GM21360 (cell line): ENCODE results near the gene PDSS1.

Experiments
- ATAC-seq: cut with Tn5 transposase; IDR thresholded peaks from one replicate; pipeline ENCODE4 v1.9.1; 2021; ENCODE audit warnings: mild to moderate bottlenecking, moderate library complexity; ENCODE audit not compliant: unreplicated experiment

The PDSS1 gene

DNA sequence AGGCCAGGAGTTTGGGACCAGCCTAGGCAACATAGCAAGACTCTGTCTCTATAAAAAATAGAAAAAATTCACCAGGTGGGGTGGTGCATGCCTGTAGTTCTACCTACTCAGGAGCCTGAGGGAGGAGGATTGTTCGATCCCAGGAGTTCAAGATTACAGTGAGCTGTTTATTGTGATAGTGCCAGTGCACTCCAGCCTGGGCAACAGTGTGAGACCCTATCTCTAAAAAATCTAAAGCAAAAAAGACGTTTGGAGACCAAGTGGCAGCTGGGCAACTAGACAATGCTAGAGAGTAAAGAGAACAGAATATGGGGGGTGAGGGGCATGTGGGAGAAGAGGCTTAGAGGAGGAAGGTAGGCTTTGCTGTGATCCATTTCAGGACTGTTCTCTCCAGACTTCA, 1.4 kb downstream of the PDSS1 start:
- no peak for ATAC-seq

- ATAC-seq: no peak
Measured at GRCh38 chr10:26699631-26700030, 2.1 kb downstream of the PDSS1 start.

DNA sequence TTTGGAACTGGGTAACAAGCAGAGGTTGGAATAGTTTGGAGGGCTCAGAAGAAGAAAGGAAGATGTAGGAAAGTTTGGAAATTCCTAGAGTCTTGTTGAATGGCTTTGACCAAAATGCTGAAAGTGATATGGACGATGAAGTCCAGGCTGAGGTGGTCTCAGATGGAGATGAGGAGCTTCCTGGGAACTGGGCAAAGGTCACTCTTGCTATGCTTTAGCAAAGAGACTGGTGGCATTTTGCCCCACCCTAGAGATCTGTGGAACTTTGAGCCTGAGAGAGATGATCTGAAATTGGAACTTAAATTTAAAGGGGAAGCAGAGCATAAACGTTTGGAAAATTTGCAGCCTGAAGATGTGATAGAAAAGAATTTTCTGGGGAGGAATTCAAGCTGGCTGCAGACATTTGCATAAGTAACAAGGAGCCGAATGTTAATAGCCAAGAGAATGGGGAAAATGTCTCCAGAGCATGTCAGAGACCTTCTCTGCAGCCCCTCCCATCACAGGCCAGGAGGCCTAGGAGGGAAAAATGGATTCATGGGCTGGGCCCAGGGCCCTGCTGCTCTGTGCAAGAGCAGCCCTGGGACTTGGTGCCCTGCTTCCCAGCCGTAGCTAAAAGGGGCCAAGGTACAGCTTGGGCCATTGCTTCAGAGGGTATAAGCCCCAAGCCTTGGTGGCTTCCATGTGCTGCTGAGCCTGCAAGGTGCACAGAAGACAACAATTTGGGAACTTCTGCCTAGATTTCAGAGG, 3.6 kb downstream of the PDSS1 start:
- no peak for ATAC-seq

DNA sequence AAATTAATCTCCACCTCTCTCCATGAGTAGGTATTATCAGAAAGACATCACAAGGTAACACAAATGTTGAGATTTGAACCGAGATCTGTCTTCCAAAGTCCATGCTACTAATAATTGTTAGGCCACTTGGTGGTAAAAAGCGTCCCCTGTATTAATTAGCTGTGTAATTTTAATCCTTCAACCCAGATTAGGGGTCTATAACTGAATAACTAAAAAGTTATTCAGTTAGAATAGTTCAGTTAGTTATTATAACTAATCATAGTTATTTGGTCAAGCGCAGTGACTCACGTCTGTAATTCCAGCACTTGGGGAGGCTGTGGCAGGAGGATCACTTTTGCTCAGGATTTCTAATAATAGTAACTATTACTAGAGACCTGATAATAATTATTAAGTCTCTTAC, 5.6 kb downstream of the PDSS1 start:
- no peak for ATAC-seq

DNA sequence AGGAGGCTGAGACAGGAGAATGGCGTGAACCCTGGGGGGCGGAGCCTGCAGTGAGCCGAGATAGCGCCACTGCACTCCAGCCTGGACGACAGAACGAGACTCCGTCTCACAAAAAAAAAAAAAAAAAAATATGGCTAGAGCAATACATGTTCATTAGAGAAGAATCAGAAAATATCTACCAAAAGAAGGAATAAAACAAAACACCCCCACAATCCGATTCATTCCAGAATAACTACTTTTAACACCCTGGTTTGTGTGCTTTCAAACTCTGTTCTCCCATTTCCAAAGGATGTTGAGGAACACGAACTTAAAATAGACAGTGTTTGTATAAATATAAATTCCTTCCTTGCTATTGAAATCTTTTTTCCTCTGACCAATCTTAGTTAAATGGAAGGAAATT, 6.5 kb downstream of the PDSS1 start:
- ATAC-seq: no peak

GRCh38 chr10:26706206-26706605, 8.7 kb downstream of the PDSS1 start:
- ATAC-seq: no peak

DNA sequence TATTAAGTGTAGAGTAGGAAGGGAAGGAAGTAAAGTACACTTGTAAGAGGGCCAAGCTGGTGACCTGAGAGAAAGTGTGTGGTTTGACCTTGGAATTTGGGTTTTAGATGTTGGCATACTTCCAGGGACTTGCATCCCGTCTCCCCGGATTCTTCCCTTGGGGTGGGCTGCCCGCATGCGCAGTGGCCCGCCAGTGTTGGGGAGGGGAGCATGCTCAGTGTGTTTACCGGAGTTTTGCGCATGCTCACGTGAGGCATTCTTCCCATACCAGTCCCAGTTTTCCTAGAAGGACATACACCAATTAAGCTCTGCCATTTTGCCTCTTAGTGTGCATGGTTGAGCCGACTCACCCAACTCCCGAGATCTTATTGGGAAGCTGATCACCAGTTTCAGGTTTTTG, 9.4 kb downstream of the PDSS1 start:
- ATAC-seq: no peak

DNA sequence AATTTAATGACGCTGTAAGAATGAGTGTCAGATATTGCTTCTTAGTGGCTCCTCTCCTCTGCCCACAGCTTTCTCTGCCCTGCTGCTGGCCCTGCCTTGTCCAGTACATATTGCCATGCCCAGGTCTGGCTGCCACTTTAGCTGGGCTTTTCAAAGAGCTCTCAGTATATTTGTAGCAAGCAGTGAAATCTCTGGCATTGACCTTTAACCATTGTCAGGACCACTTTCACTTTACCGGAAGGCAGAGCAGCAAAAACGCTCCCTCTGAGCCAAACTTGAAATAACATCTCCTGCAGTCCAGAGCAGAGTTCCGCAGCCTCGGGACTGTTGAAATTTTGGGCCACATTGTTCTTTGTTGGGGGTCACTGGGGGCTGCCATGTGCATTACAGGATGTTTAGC, 13.8 kb downstream of the PDSS1 start:
- ATAC-seq: no peak

DNA sequence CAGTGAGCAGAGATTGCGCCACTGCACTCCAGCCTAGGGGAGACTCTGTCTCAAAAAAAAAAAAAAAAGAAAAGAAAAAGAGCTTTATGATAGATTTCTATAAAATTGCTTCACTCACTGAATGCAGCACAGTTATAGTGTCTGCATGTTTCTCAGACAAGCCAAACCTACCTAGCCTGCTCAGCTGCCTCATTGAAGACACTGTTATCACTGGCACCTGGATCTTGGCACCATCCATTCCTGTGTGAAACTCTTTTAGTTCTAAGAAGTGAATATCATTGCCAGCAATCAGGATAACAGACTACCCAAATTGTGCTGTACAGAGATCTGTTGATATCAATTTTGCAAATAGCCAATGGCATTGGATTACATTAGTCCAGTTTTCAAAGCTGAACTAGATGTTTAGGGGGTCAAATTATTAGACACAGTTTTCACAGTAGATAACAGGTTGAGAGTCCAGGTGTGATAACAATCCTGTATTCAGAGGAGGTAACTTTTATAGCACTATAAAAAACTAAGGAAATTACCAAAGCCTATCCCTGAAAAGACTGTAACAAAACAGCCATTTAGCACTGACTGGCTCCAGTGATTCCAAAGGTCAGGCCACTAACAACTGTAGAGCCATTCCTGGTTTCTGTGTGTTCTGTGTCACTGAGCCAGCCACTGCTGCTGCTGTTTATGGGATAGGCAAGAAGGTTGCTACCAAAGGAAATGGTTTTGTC, 17.1 kb downstream of the PDSS1 start:
- ATAC-seq: no peak

- no peak for ATAC-seq
Measured at GRCh38 chr10:26715137-26715487, 17.6 kb downstream of the PDSS1 start.

DNA sequence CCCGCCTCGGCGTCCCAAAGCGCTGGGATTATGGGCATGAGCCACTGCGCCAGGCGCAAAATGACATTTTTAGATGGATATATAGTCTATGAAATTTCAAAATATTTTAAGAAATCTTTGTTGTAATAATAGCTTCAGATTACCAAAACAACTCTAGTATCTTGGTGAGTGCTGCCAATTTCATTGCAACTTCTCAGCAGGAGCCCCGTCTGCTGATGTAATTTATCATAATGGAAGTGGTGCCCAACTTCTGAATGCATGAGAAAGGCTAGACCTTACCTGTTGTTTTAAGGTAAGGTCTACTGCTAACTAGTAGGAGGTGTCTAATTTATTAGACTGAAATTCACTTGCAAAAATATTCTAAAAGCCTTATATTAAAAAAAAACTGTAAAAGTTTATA, 20.0 kb downstream of the PDSS1 start:
- no peak for ATAC-seq

DNA sequence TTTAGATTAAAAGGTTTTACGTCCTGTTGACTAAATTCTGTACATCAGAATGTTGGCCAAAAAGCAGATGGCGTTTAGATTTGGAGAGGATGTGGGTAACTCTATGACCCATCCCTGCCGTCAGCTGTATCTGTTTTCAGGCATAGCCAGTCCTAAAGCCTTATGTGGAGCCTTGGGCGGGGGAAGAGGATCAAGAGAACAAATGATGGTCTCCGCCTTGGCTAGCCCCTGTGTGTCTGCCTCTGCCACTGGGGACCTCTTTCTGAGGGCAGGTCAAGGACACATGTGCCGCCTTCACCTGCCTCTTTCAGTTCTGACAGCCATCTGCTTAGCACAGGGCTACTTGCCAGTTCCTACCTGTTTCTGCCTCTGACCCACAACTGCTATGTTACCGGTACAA, 24.1 kb downstream of the PDSS1 start:
- ATAC-seq: no peak

DNA sequence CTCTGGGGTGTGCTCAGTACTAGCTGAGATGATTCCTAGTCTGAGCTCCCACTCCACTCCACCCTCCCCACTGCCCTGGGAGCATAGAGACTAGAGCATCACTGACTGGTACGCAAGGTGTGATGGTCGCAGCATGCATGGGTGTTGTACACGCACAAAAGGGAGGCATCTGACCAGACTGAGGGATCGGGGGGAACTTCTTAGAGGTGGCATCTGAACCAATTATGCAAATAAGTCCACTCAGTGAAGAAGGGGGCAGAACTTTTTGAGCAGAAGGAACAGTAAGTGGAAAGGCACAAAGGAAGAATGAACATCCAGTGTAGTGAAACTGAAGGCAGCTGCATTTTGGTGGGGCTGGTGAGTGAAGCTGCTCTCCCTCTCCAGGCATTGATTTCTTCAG, 25.5 kb downstream of the PDSS1 start:
- ATAC-seq: no peak

DNA sequence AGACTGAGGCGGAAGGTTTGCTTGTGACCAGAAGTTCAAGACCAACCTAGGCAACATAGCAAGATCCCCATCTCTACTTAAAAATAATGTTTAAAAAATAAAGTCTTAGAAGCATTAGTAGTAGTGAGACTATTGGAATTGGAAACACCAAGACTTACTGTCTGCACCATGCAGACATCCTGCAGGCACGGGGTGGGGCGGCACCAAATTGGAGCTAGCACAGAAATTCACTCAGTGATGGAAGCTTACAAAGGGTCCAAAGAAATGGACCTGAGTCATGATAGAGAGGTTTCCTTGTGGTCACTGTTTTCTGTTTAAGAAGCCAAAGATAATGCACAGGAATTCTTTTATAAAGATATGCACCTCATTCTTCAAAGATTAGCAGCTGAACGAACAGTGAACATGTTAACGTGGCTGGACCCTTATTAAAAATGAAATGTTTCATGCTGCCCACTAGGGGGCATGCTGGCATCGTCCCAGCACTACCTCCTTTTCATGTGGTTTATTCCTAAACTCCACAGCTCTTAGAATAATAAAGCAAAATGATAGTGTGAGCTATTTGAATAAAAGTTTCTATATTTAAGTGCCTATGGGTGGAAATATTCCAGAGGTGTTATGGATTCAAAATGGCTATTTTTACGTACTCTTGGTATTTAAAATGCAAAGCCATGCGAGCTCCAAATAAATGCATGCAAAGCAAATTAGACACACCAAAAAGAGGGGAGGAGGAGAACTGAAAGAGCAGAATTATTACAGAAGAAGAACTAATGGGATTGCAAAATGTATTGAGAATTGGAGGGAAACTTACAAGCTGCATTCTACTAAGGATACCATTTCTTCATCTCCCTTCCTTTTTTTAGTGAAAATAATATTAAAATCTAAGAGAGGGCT, 28.6 kb downstream of the PDSS1 start:
- ATAC-seq: no peak

- ATAC-seq: no peak
Measured at GRCh38 chr10:26727005-26727404, 29.5 kb downstream of the PDSS1 start.

DNA sequence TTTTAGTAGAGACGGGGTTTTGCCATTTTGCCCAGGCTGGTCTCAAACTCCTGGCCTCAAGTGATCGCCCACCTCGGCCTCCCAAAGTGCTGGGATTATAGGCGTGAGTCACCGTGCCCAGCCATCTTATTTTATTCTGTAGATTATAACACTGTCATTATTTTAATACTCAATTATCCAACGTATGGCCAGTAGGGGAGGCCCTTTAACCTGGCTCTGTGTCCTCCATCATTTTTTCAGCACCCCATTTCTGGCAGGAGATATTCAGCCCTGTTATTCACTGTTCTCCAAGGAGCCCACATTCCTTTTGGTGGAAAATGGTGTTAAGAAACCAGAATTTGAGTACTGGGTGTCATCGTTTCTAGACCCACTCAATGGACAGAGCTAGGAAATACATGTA, 31.5 kb downstream of the PDSS1 start:
- ATAC-seq: no peak

DNA sequence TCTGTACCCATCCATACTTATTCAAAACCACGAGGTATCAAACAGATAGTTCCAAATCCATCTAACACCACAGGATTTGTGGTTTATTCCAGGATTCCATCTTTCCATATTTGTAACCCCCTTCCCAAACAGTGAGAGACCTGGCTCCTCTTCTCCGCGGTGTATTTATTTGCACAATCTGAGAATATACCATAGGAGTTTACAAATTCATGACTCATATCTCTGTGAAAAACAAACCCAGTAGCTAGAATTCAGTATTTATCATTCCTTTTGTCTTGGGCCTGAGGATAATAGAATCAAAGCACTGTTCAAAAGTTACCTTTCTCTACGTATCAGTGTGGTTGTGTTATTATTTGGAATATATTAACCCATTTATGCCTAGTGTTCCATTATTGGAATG, 31.9 kb downstream of the PDSS1 start:
- ATAC-seq: no peak

GRCh38 chr10:26730552-26730951, 33.1 kb downstream of the PDSS1 start:
- no peak for ATAC-seq

- ATAC-seq: no peak
Measured at GRCh38 chr10:26733750-26734568, 36.5 kb downstream of the PDSS1 start.

DNA sequence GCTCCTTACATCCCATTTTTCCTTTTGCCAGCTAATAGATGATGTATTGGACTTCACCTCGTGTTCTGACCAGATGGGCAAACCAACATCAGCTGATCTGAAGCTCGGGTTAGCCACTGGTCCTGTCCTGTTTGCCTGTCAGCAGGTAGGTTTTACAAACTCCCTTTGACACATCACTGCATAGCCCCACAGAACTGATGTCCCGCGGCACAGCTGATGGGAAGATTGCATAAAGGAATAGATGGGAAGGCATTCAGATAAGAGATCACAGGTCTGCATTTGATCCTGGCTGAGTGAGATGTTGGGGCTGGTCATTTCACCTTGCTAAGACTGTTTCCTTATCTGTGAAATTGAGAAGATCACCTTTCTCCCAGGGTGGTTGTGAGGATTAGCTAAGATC, 37.9 kb downstream of the PDSS1 start:
- no peak for ATAC-seq

GRCh38 chr10:26737730-26738129, 40.2 kb downstream of the PDSS1 start:
- ATAC-seq: peak; percentile 81
